AG04450 (cell line): ENCODE results near the gene CD99. TPM values are rescaled to one million over a fixed set of nuclear protein-coding genes. Genes with fewer than 3 reads are reported as not detected.

Source experiments
- CTCF ChIA-PET: fragments of 300-600, 350-600 bp; formaldehyde crosslinking; extraction: SDS; loops from one replicate; lab custom pipeline; 2022; ENCODE audit warnings: antibody characterized with exemption, inconsistent platforms; lab: Charles Lee
- POLR2A ChIA-PET: fragments of 350-600 bp; formaldehyde crosslinking; extraction: SDS; loops from one replicate; lab custom pipeline; 2021; ENCODE audit warnings: antibody characterized with exemption, inconsistent platforms; lab: Yijun Ruan, JAX
- DNase-seq: peaks from one replicate; pipeline ENCODE4 v3.0.0-alpha.2; 2011; ENCODE audit warnings: low read depth, low spot score
- H3K27ac ChIP-seq: one replicate; pipeline ENCODE4 v1.5.1; 2012; ENCODE audit warnings: low read depth, low read length, control low read depth
- H3K27me3 ChIP-seq: one replicate; pipeline ENCODE4 v1.6.0; 2012; ENCODE audit warnings: low read length; ENCODE audit not compliant: control insufficient read depth, insufficient read depth
- H3K4me3 ChIP-seq: 2 replicates; pipeline ENCODE4 v1.5.1; 2011; ENCODE audit warnings: mild to moderate bottlenecking, low read depth, low read length, control low read depth
- H3K9me3 ChIP-seq: 2 replicates; pipeline ENCODE4 v1.5.1; 2012; ENCODE audit warnings: low read length; ENCODE audit not compliant: control insufficient read depth, insufficient read depth
- polyA minus RNA-seq: library from RNA; depleted of rRNA, polyadenylated mRNA; stranded (reverse); fragments of >200 nt; gene quantifications from 2 replicates; pipeline ENCODE4 v1.2.3, GENCODE V29; 2011; rRNA and poly(A)+ RNA removed
- polyA plus RNA-seq: library from polyadenylated mRNA; depleted of rRNA; stranded (reverse); fragments of >200 nt; gene quantifications from 2 replicates; pipeline ENCODE4 v1.2.3, GENCODE V29; 2011; rRNA removed
- TF ChIP-seq, protein P1 (sequence below): IDR thresholded peaks from 2 replicates; pipeline ENCODE4 v1.5.1; 2011; ENCODE audit warnings: low read depth, low read length, control low read depth, inconsistent platforms

The CD99 gene, protein sequence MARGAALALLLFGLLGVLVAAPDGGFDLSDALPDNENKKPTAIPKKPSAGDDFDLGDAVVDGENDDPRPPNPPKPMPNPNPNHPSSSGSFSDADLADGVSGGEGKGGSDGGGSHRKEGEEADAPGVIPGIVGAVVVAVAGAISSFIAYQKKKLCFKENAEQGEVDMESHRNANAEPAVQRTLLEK
- polyA plus RNA-seq (355 and 369 TPM in 2 replicates), polyA minus RNA-seq (145 and 147 TPM in 2 replicates)

DNA sequence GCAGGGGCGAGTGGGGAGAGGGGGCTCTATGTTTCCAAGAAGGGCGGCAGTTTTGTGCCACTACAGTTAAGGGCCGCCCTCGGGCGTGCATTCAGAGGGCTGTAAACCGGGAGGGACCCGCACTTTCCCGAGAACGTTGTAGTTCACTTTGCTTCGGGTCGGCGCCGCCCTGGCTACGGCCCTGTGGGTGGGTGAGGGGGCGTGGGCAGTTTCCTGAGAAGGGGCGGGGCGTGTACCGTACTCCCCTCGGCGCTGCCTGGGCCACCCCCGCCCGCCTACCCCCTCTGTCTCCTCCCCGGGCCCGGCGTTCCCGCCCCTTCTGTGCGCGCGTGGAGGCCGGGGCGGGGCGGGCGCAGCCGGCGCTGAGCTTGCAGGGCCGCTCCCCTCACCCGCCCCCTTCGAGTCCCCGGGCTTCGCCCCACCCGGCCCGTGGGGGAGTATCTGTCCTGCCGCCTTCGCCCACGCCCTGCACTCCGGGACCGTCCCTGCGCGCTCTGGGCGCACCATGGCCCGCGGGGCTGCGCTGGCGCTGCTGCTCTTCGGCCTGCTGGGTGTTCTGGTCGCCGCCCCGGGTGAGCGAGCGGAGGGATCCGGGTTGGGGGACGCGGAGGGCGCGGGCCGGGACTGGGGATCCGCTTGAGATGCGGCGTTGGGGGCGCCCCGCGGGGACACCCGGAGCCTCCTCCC, at the start of gene CD99:
Gene CD99, plus strand, starts transcription at position 440 of the 687 bp plus-strand sequence. Its CDS starts 66 bp downstream, at position 506.
- Histone ChIP-seq H3K27me3 (no peaks in the 10 kb centered on the region), H3K4me3 (peak within 1 kb of the TSS; percentile 78), H3K9me3 (no peaks in the 10 kb centered on the region; the same call in 1 of the 2 replicates), H3K27ac (peak within 1 kb of the TSS; percentile 77)
- CTCF ChIA-PET: no interaction called here
- DNase-seq: peak; percentile 62
- POLR2A ChIA-PET: no interaction called here
- TF ChIP-seq, protein P1, sequence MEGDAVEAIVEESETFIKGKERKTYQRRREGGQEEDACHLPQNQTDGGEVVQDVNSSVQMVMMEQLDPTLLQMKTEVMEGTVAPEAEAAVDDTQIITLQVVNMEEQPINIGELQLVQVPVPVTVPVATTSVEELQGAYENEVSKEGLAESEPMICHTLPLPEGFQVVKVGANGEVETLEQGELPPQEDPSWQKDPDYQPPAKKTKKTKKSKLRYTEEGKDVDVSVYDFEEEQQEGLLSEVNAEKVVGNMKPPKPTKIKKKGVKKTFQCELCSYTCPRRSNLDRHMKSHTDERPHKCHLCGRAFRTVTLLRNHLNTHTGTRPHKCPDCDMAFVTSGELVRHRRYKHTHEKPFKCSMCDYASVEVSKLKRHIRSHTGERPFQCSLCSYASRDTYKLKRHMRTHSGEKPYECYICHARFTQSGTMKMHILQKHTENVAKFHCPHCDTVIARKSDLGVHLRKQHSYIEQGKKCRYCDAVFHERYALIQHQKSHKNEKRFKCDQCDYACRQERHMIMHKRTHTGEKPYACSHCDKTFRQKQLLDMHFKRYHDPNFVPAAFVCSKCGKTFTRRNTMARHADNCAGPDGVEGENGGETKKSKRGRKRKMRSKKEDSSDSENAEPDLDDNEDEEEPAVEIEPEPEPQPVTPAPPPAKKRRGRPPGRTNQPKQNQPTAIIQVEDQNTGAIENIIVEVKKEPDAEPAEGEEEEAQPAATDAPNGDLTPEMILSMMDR: no peak

DNA sequence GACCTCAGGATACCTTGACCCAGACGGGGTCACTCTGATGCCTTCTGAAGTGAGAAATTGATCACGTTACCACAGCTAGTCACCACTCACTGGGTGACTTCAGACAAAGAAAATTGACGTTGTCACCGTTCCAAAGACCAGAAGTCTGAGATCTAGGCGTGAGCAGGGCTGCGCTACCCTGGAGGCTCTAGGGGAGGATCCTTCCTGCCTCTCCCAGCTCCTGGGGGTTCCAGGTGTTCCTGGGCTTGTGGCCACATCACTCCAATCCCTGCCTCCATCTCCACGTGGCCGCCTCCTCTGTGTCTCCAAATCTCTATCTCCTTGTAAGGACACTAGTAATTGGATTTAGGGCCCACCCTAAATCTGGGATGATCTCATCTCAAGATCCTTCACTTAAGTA, 48.9 kb upstream of the CD99 start:
- ChIA-PET POLR2A (no interaction called here), CTCF (no interaction called here)
- Histone ChIP-seq H3K27ac (no peak overlapping the region), H3K9me3 (no peaks in the 10 kb centered on the region), H3K4me3 (no peak overlapping the region), H3K27me3 (no peaks in the 10 kb centered on the region)
- TF ChIP-seq, protein P1: no peak
- no peak for DNase-seq

DNA sequence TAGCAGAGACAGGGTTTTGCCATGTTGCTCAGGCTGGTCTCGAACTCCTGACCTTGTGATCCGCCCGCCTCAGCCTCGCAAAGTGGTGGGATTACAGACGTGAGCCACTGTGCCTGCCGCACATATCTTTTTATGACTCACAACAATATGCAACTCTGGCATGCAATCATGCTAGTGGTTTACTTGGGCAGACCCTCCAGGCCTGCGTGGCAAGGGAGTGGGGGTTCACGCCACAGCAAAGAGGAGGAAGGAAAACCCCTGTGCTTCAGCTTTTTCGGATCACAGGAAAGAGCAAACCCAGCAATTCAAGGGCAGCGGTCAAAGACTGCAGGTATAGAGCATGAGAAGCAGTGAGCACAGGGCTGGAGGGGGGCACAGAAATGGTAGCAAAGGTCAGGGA, 48.3 kb upstream of the CD99 start:
- POLR2A ChIA-PET: no interaction called here
- Histone ChIP-seq H3K27me3 (no peaks in the 10 kb centered on the region), H3K27ac (no peak overlapping the region), H3K9me3 (no peaks in the 10 kb centered on the region), H3K4me3 (no peak overlapping the region)
- no peak for DNase-seq
- TF ChIP-seq, protein P1: no peak
- CTCF ChIA-PET: no interaction called here

DNA sequence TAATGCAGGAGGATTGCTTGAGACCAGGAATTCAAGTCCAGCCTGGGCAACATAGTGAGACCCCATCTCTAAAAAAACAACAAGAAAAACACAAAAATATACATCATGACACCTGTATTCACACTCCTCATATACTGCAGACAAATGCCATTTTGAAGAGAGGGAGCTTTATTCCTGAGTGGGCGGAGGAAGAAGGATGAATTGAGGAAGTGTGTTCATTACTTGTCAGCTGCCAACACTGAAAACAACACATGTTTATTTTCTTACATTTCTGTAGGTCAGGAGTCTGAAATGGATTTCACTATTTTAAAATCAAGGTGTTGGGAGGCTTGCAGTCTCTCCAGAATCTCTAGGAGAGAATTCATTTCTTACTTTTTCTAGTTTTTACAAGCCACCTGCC, 47.2 kb upstream of the CD99 start:
- Histone ChIP-seq H3K9me3 (no peaks in the 10 kb centered on the region), H3K4me3 (no peak overlapping the region), H3K27ac (no peak overlapping the region), H3K27me3 (no peaks in the 10 kb centered on the region)
- TF ChIP-seq, protein P1: no peak
- CTCF ChIA-PET: no interaction called here
- no peak for DNase-seq
- POLR2A ChIA-PET: no interaction called here

DNA sequence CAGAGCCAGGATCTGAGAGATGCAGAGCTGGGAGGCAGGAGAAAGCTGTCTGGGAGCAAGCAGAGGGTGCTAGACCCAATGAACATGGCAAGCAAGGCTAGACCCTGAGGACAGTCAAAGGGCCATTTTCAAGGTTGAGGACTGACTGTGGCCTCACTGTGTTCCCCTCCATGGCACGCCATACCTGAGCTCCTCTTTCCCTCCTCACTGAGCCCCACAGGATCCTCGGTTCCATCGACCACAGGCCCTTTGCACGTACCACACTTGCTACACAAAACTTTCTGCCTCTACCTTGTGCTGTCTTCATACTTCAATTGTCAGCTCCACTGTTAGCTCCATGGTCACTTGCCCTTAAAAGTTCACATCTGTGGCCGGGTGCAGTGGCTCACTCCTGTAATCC, 45.5 kb upstream of the CD99 start:
- no peaks in the 10 kb centered on the region for H3K27me3 ChIP-seq
- no peak overlapping the region for H3K4me3 ChIP-seq
- no peaks in the 10 kb centered on the region for H3K9me3 ChIP-seq
- TF ChIP-seq, protein P1: no peak
- H3K27ac ChIP-seq: no peak overlapping the region
- ChIA-PET CTCF (no interaction called here), POLR2A (no interaction called here)
- no peak for DNase-seq
